ENCODE data around the gene ANO10. TPM values are rescaled to one million over a fixed set of nuclear protein-coding genes. Genes with fewer than 3 reads are reported as not detected.

The ANO10 gene
- total RNA-seq, 2 donors from 2014 or later: 83.8 to 112 TPM

DNA sequence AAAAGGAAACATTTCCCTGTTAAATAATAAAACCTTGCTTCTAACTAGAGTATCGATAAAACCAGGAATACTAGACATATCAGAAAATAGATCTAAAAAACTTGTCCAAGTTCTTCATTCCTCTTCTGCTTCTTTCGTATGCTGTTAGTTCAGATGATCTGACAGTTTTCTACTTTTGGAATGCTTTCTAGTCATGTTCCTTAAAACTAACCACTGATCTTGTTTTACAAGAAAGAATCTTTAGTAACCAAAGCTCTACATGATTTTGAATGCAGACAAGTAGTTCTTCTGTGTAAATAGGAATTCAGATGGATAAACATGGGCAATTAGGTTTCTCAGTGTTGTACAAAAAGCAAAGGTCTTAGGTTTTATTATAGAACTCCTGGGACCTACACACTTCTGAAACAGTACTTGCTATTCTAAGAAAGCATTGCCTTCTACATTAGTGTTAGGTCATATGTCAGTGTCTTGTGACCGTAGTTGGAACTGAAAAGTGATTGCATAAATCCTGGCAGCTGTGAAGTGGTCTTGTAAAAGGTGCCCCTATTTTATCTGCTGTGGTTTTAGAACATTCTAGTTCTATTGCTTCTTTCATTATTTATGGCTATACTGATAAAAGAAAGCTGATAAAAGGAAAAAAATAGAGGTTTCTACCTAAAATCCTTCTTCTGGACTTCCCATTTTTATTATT lies 294.8 kb downstream of the ANO10 start:
- H3K9me3 ChIP-seq (ENCODE audit: control insufficient read depth, low read length): peaks cover 10% of the 10 kb centered on the region
- no peaks in the 10 kb centered on the region for H3K27me3 ChIP-seq (ENCODE audit: control insufficient read depth, insufficient read depth, low read length, poor library complexity, severe bottlenecking)
- no peak overlapping the region for H3K4me3 ChIP-seq (ENCODE audit: low read length)
- TF ChIP-seq, protein P1, sequence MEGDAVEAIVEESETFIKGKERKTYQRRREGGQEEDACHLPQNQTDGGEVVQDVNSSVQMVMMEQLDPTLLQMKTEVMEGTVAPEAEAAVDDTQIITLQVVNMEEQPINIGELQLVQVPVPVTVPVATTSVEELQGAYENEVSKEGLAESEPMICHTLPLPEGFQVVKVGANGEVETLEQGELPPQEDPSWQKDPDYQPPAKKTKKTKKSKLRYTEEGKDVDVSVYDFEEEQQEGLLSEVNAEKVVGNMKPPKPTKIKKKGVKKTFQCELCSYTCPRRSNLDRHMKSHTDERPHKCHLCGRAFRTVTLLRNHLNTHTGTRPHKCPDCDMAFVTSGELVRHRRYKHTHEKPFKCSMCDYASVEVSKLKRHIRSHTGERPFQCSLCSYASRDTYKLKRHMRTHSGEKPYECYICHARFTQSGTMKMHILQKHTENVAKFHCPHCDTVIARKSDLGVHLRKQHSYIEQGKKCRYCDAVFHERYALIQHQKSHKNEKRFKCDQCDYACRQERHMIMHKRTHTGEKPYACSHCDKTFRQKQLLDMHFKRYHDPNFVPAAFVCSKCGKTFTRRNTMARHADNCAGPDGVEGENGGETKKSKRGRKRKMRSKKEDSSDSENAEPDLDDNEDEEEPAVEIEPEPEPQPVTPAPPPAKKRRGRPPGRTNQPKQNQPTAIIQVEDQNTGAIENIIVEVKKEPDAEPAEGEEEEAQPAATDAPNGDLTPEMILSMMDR (conservative IDR thresholded peaks at IDR 0.05): no peak
- DNase-seq: no peak
- Mint-ChIP-seq H3K4me3 (no peak overlapping the region), H3K4me1 (no peaks in the 10 kb centered on the region), H3K27me3 (ENCODE audit: insufficient read depth) (no peaks in the 10 kb centered on the region), H3K9me3 (peaks cover 6% of the 10 kb centered on the region), H3K27ac (no peak overlapping the region), H3K36me3 (ENCODE audit: low read depth) (peaks cover 7% of the 10 kb centered on the region)
- 92 to 100% methylated on average over 2 to 3 of the region's 3 CpGs for WGBS, 2 experiments (ENCODE audit: insufficient coverage in 1 of 2, insufficient read length in 1 of 2)
- no peak overlapping the region for H3K27ac ChIP-seq (ENCODE audit: low read depth, low read length)
- no peaks in the 10 kb centered on the region for H3K4me1 ChIP-seq (ENCODE audit: control insufficient read depth, insufficient read depth, low read length)
- peaks cover 6% of the 10 kb centered on the region for H3K36me3 ChIP-seq (ENCODE audit: control insufficient read depth, insufficient read depth, low read length)
- H3K9ac ChIP-seq (ENCODE audit: extremely low read depth, low read length, poor library complexity, severe bottlenecking): no peak overlapping the region

DNA sequence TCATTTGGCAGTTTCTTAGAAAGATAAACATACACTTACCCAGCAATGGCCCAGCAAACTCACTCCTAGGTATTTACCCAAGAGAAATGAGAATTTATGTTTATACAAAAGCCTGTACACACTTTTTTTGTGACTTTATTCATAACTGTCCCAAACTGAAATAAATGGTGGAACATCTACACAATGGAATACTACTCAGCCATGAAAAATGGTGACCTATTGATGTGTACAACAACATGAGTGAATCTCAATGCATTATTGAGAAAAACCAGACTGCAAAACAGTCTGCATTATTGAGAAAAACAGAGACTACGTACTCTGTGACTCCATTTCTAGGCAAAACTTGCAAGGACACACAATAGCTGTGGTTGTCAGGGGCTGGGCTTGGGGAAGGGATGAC lies 298.3 kb downstream of the ANO10 start:
- H3K9me3 ChIP-seq (ENCODE audit: control insufficient read depth, low read length): peaks cover 10% of the 10 kb centered on the region
- Mint-ChIP-seq H3K27ac (no peak overlapping the region), H3K36me3 (ENCODE audit: low read depth) (peaks cover 8% of the 10 kb centered on the region)

DNA sequence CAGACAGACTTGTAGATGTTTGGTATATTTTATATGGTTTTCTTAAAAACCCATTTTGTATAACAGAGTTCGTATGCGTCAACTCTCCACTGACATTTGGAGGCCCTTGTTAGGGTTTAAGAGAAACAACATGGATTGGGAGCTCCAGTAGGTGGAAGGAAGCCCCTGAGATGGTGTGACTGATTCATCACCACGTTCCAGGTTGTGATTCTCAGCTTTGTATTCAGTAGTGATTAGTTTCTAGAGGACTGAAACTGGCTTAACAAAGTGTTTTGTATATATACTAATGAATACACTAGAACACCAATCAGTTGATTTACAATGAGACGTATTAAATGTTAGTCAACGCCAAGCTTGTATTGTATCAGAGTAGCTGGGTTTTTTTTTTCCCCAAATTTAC lies 301.5 kb downstream of the ANO10 start:
- Mint-ChIP-seq H3K27ac (no peak overlapping the region), H3K36me3 (ENCODE audit: low read depth) (peaks cover 8% of the 10 kb centered on the region), H3K4me1 (peaks cover 13% of the 10 kb centered on the region), H3K27me3 (ENCODE audit: insufficient read depth) (no peaks in the 10 kb centered on the region), H3K4me3 (no peak overlapping the region), H3K9me3 (peaks cover 6% of the 10 kb centered on the region)
- TF ChIP-seq, protein P1 (conservative IDR thresholded peaks at IDR 0.05): no peak
- no peak overlapping the region for H3K9ac ChIP-seq (ENCODE audit: extremely low read depth, low read length, poor library complexity, severe bottlenecking)
- no peak for DNase-seq
- H3K36me3 ChIP-seq (ENCODE audit: control insufficient read depth, insufficient read depth, low read length): peaks cover 6% of the 10 kb centered on the region
- H3K4me1 ChIP-seq (ENCODE audit: control insufficient read depth, insufficient read depth, low read length): no peaks in the 10 kb centered on the region
- no peaks in the 10 kb centered on the region for H3K27me3 ChIP-seq (ENCODE audit: control insufficient read depth, insufficient read depth, low read length, poor library complexity, severe bottlenecking)
- H3K9me3 ChIP-seq (ENCODE audit: control insufficient read depth, low read length): peaks cover 10% of the 10 kb centered on the region
- H3K27ac ChIP-seq (ENCODE audit: low read depth, low read length): no peak overlapping the region
- 90 to 100% methylated on average over 1 to 3 of the region's 5 CpGs for WGBS, 2 experiments (ENCODE audit: insufficient coverage in 1 of 2, insufficient read length in 1 of 2)
- H3K4me3 ChIP-seq (ENCODE audit: low read length): no peak overlapping the region

More for the DNA sequence above, 298.3 kb downstream of the ANO10 start:
- H3K36me3 ChIP-seq (ENCODE audit: control insufficient read depth, insufficient read depth, low read length): peaks cover 6% of the 10 kb centered on the region
- TF ChIP-seq, protein P1 (conservative IDR thresholded peaks at IDR 0.05): no peak
- no peak for DNase-seq
- H3K4me1 ChIP-seq (ENCODE audit: control insufficient read depth, insufficient read depth, low read length): no peaks in the 10 kb centered on the region
- H3K9ac ChIP-seq (ENCODE audit: extremely low read depth, low read length, poor library complexity, severe bottlenecking): no peak overlapping the region
- no peak overlapping the region for H3K27ac ChIP-seq (ENCODE audit: low read depth, low read length)
- H3K9me3 Mint-ChIP-seq: peaks cover 6% of the 10 kb centered on the region
- no peak overlapping the region for H3K4me3 ChIP-seq (ENCODE audit: low read length)
- no peak overlapping the region for H3K4me3 Mint-ChIP-seq
- 97 to 100% methylated on average over 1 of the region's 1 CpG for WGBS, 2 experiments (ENCODE audit: insufficient coverage in 1 of 2, insufficient read length in 1 of 2)
- no peaks in the 10 kb centered on the region for H3K27me3 ChIP-seq (ENCODE audit: control insufficient read depth, insufficient read depth, low read length, poor library complexity, severe bottlenecking)
- H3K4me1 Mint-ChIP-seq: peaks cover 6% of the 10 kb centered on the region
- H3K27me3 Mint-ChIP-seq (ENCODE audit: insufficient read depth): no peaks in the 10 kb centered on the region
